GM18508 (cell line): ENCODE results near the gene GATD1.

Source experiments
- ATAC-seq: cut with Tn5 transposase; IDR thresholded peaks from one replicate; pipeline ENCODE4 v1.9.1; 2021; ENCODE audit warnings: moderate number of reproducible peaks; ENCODE audit not compliant: insufficient read depth, unreplicated experiment

Gene GATD1

GRCh38 chr11:796565-797295, 19.4 kb upstream of the GATD1 start:
- no peak for ATAC-seq

- no peak for ATAC-seq
Measured at GRCh38 chr11:795634-796564, 18.6 kb upstream of the GATD1 start.

- ATAC-seq: no peak
Measured at GRCh38 chr11:794766-795633, 17.7 kb upstream of the GATD1 start.

GRCh38 chr11:794013-794765, 16.9 kb upstream of the GATD1 start:
- ATAC-seq: no peak

GRCh38 chr11:793556-793955, 16.3 kb upstream of the GATD1 start:
- no peak for ATAC-seq

GRCh38 chr11:792873-793272, 15.6 kb upstream of the GATD1 start:
- ATAC-seq: no peak

GRCh38 chr11:792535-792821, 15.2 kb upstream of the GATD1 start:
- ATAC-seq: no peak

- ATAC-seq: no peak
Measured at GRCh38 chr11:791658-792534, 14.6 kb upstream of the GATD1 start.

GRCh38 chr11:790721-791564, 13.7 kb upstream of the GATD1 start:
- ATAC-seq: no peak

DNA sequence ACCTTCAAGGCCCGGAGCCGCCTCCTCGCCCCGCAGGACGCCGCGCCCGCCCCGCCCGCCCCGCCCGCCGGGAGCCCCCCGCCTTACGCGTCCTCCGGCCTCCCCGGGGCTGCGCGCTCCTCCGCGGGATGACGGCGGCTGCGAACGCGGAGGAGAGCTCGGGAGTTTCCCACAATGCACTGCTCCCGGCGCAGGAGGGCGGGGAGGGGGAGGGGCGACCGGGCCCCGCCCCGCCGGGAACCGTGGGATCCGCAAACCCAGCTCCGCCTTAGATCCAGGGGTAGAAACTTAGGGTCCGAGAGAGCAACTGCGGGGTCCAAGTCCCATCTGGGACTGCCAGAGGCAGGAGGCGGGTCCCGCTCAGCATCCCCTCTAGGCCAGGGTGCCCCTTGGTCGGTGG, 12.7 kb upstream of the GATD1 start, which contains the start of gene CEND1:
Gene CEND1 (minus strand): TSS at position 148 of the 400 bp plus-strand sequence. CDS start 1,514 bp downstream, outside the sequence.
- ATAC-seq: no peak

- ATAC-seq: no peak
Measured at GRCh38 chr11:788953-789940, 12.0 kb upstream of the GATD1 start.

GRCh38 chr11:788009-788640, 10.8 kb upstream of the GATD1 start:
- ATAC-seq: no peak

DNA sequence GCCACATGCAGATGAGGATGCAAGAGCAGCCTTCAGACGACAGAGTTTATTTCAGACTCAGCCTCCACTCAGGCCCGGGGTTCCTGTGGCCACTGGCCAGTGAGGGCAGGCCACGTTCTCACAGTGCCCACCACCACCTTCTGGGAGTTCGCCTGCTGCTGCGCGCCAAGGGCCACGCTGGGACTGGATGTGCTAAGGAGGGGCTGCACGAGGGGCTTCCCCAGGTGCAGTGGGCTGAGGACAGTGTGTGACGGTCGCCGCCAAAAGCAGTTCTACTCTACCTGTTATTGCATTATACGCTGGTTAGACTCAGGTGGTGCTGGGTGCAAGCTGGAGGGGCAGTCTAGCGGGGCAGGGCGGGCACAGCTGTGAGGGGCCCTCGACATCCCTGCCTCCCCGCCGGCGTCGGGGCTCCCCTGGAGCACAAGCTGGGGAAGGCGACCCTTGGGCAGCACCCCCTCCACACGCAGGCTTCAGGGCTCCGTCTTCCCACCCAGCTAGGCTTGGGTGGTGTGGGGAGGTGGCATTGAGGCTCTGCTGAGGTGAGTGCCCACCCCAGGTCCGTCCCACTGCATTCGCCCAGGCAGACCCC, 9.9 kb upstream of the GATD1 start:
- no peak for ATAC-seq

DNA sequence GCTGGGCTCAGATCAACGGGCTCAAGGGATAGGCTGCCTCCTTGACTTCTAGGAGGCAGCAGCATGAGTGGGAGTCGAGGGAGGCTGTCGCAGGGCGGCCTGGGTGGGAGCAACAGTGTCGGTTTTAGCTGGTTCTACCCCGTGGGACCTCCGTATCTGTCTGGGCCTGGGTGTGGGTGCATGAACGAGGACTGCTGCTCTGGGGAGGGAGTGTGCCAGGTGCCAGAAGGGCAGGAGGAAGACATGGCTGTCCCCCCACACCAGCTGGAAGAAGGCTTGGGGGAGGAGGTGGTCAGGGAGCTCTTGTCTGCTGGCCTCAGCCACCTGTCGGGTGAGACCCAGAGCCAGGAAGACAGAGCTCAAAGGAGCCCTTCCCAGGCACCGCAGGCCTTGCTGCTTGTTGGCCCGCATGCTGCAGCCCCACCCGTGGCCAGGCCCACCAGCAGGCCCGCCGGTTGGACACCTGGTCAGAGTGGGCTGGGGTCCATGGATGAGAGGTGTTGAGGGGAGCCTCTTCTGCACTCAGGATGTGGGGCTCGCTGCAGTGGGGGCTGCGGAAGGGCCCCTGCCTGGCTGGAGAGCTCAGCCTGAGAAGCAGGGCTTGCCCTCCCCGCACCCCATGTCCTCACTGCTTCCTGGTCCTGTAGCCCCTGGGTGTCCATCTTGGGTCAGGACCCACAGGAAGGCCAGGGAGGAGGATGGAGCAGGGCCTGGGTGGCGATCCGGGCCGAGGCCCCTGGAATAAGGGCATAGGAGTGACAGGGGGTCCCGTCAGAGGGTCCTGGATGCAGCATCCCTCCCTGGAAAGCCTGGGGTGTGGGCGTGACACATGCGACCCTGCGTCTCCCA, 9.2 kb upstream of the GATD1 start:
- ATAC-seq: no peak

- ATAC-seq: no peak
Measured at GRCh38 chr11:783581-784015, 6.3 kb upstream of the GATD1 start.
